SH-SY5Y (cell line): ENCODE results near the gene GCK.

ENCODE experiments used
- GATA2 ChIP-seq: IDR thresholded peaks from 2 replicates; pipeline ENCODE4 v1.6.1; 2011; ENCODE audit warnings: mild to moderate bottlenecking, low read depth, low read length
- GATA3 ChIP-seq: IDR thresholded peaks from 2 replicates; pipeline ENCODE4 v1.6.1; 2011; ENCODE audit warnings: low read depth, mild to moderate bottlenecking, low read length, moderate library complexity

The GCK gene

DNA sequence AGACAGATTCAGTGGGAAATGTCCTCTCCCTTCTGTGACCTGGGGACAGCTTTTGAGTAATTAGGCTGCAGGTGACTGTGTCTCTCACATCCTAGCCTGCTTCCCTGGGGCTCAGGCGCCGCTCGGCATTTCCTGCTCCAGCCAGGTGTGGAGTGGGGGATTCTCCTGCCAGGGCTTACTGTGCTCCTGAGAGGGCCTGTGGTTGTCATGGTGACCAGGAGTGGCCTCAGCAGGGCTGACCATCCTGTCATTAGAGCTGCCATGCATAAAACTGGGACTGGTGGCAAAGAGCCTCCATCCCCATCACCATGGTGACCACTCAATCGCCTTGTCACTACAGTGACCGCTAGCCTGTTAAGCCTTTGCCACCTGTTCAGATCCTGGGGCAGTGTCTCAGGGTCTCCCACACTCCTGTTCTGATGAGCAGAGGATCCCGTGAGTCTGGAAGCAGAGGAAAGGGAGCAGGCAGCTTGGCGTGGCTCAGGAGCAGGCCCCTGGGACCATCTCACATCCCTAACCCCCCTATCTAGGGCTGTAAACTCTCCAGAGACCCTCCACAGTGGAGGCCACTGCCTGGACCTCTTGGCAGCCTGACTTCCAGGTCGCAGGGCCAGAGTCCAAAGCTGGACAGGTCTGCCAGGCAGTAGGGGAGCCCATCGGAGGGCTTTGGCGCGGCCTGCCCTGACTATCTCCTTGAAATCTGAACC lies at the start of gene GCK:
Gene GCK (minus strand): TSS at position 154 of the 707 bp plus-strand sequence. CDS start 486 bp downstream, outside the sequence.
- no peak for TF ChIP-seq GATA2
- TF ChIP-seq GATA3 = no peak

GRCh38 chr7:44238116-44238695 lies 49.0 kb upstream of the GCK start:
- no peak for TF ChIP-seq GATA2
- no peak for TF ChIP-seq GATA3

GRCh38 chr7:44237696-44238095 lies 48.5 kb upstream of the GCK start:
- TF ChIP-seq GATA3 (no peak), GATA2 (no peak)

DNA sequence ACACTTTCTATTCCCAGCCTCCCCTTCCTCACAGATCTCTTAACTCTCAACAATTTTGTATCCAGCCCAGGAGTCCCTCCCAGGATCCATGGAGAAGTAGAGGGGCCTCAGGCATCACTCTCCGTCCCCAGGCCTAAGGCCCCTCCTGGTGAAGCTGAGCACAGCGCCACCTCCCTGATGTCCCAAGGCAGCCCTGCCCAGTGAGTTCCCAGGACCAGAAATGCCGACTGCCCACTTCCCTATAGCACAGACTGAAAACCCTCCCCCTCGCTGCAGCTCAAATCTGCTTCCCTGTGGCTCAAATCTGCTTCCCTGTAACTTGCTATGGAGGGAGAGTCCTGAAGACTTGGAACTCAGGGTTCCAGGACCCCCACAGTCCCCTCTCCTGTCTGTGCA lies 47.1 kb upstream of the GCK start:
- no peak for TF ChIP-seq GATA3
- TF ChIP-seq GATA2 = no peak

DNA sequence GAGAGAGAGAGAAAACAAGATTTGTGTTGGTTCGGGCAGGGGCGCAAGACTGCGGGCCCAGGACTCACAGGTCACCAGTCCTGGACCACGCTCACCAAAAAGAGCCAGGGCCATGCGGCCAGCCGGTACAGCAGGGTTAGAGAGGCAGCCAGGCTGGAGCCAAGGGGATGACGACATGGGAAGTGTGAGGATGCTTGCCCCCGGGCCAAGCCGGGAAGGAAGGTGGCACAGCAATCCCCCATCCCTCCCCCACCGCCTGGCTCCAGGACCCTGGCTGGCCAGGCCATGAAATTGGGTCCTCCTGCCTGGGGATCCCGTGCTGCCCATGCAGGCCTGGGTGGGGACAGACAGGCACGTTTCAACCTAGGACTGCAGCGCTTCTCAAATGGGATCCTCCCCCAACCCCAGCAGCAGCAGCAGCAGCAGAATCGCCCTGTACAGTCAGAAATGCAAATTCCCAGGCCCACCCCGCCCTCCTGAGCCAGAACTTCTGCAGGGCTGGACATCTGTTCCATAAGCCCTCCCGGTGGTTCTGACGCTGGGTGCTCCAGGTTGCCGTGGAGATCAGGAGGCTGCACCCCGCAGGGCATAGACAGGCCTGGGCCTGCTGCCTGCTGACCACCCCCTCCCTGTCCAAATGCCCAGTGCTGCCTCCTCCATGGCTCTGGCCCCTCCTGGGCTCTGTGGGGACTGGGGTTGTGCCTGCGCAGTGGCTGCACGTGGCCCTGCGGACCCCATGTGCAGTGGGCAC lies 46.5 kb upstream of the GCK start:
- TF ChIP-seq GATA3 = no peak
- no peak for TF ChIP-seq GATA2

DNA sequence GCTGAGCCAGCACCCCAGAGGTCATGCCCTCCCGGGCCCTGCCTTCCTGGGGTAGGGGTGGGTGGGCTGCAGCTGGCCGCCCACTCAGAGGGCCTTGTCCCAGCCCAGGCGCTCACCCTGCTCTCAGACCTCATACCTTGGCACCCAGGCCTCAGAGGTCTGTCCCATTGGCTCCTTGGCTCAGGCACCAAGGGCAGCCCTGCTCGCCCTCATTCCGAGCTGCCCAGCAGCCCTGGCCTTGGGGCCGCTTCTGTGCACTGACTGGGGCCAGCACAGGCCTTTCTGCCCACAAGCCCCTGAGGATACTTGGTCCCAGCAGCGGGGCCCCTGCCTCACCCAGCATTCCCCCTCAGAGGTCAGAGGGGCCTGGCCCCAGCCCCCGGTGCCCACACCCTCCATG lies 45.8 kb upstream of the GCK start:
- TF ChIP-seq GATA3 (no peak), GATA2 (no peak)

- no peak for TF ChIP-seq GATA2
Observed at GRCh38 chr7:44232901-44233715, 43.9 kb upstream of the GCK start.

- no peak for TF ChIP-seq GATA3
- TF ChIP-seq GATA2 = no peak
Observed at GRCh38 chr7:44232396-44232795, 43.2 kb upstream of the GCK start.

DNA sequence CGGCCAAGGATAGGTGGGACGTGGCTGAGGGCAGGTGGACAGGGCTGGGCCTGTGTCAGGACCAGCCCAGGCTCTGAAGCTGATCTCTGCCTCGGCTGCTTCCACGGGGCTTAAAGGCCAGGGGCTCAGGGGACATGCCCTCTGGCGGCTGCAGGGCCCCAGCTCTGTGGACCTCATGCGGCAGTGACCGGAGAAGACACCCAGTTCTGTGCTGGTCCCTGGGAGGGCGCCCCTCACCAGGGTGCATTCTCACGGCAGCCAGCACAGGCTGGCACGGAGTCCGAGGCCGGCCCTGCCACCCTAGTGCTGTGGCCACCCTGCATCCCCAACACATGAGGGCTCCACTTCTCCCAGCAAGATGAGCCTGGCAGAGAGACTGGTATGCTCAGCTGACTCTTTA lies 41.8 kb upstream of the GCK start:
- TF ChIP-seq GATA2 = no peak
- TF ChIP-seq GATA3 = no peak

- TF ChIP-seq GATA2 (no peak), GATA3 (no peak)
Observed at GRCh38 chr7:44230286-44230685, 41.0 kb upstream of the GCK start.

DNA sequence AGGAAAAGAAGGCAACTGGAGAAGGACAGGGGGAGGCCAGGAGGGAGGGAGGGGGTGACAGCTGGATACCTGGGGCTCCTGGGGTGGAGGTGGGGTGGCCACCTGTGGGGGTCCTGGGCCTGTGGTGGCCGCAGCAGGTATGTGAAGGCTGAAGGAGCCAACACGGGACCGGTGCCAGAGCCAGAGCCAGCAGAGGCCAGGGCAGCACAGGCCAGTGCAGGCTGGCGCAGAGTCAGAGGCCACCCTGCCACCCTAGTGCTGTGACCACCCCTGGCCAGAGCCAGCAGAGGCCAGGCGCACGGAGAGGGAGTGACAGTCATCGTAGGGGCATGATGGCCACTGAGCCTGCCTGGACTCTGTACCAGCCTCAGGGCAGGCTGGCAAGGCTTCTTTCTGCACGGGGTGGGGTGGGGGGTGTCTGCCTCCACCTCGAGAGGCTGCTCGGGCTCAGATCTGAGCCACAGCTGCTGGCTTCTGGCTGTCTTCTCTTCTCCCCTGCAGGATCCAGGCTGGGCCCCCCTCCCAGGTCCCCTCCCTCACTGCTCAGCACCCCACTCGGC lies 40.4 kb upstream of the GCK start:
- TF ChIP-seq GATA2 (no peak), GATA3 (no peak)

GRCh38 chr7:44228571-44229350 lies 39.5 kb upstream of the GCK start:
- TF ChIP-seq GATA2 = no peak
- no peak for TF ChIP-seq GATA3

DNA sequence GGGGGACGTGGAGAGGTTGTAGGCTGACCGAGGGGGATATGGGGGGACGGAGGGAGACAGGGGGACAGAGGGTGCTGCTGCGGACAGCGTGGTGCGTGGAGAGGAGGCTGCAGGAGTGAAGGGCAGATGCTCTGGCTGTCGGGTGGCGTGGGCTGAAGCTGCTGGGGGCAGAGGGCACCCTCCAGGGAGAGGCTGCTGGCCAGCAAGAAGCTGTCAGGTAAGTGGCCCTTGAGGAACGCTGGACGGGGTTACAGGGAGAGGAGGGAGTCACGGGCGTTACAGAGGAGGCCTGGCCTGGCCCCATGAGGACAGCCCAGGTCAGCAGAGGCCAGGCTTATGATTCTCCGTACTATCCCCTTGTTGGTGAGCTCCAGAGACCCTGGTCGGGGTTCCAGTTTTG lies 38.7 kb upstream of the GCK start:
- TF ChIP-seq GATA2 (no peak), GATA3 (no peak)
